Vagina (tissue), 2 donors: ENCODE measurements around the gene GPRC5B.

Source experiments
- POLR2AphosphoS5 ChIP-seq, 2 donors: sonication (generic); formaldehyde crosslinking; IDR thresholded peaks; one replicate each; pipeline ENCODE4 v1.9.0; 2017; ENCODE audit warnings: antibody characterized with exemption in 2 of 2, mild to moderate bottlenecking in 2 of 2, low read depth in 1 of 2; ENCODE audit not compliant: insufficient read depth in 1 of 2
- TF ChIP-seq, protein P1 (sequence below), 3 experiments: fragments of 450-650 bp in 2 of 3; fragments of 200-600 bp in 1 of 3; sonication (generic) in 1 of 3; IDR thresholded peaks; one replicate each; pipeline ENCODE4 v1.5.1; 2017 to 2019; ENCODE audit warnings: antibody characterized with exemption in 3 of 3, mild to moderate bottlenecking in 2 of 3, moderate library complexity in 2 of 3

DNA sequence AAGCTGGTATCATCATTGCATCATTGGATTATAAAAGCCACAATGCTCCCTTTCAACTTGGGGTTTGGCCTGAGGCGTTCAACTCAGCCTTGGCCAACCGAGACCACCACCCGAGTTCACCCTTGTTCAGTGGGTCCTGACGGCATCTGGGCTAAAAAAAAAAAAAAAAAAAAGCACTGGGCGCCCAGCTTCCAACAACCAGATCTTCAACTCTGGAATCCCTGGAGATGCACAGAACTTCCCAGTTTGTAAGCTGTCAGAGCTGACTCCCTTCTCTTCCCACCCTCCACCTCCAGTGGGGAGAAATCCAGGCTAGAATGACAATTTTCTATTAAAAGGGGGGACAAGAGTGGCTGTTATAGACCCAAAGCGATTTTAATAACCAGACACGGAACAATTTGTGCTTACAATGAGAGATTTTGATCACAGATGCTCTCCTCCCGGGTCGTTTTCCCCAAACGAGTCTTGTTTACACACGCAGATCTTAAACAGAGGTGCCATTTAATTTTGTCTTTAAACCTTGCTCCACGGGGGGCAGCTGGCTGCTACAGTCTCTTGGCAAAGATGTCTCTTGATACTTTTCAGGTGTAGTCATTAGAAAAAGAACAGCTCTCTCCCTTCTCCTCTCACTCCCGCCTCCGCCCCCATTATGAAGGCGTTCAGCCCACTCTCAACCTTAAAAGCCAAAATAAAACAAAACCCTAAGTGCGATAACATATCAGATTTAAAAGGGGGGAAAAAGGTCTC lies 26.9 kb downstream of the GPRC5B start:
- TF ChIP-seq, protein P1, sequence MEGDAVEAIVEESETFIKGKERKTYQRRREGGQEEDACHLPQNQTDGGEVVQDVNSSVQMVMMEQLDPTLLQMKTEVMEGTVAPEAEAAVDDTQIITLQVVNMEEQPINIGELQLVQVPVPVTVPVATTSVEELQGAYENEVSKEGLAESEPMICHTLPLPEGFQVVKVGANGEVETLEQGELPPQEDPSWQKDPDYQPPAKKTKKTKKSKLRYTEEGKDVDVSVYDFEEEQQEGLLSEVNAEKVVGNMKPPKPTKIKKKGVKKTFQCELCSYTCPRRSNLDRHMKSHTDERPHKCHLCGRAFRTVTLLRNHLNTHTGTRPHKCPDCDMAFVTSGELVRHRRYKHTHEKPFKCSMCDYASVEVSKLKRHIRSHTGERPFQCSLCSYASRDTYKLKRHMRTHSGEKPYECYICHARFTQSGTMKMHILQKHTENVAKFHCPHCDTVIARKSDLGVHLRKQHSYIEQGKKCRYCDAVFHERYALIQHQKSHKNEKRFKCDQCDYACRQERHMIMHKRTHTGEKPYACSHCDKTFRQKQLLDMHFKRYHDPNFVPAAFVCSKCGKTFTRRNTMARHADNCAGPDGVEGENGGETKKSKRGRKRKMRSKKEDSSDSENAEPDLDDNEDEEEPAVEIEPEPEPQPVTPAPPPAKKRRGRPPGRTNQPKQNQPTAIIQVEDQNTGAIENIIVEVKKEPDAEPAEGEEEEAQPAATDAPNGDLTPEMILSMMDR (IDR thresholded peaks at IDR 0.05), result no peak
- TF ChIP-seq POLR2AphosphoS5 (IDR thresholded peaks at IDR 0.05; ENCODE audit: insufficient read depth in 1 of 2, low read depth in 1 of 2), result no peak
